Measurements from ENCODE around the gene KDM8. TPM values are rescaled to one million over a fixed set of nuclear protein-coding genes. Genes with fewer than 3 reads are reported as not detected.

KDM8 gene
- total RNA-seq, 3 donors from 2014 or later: 1.9 to 4.5 (median 4.3) TPM

DNA sequence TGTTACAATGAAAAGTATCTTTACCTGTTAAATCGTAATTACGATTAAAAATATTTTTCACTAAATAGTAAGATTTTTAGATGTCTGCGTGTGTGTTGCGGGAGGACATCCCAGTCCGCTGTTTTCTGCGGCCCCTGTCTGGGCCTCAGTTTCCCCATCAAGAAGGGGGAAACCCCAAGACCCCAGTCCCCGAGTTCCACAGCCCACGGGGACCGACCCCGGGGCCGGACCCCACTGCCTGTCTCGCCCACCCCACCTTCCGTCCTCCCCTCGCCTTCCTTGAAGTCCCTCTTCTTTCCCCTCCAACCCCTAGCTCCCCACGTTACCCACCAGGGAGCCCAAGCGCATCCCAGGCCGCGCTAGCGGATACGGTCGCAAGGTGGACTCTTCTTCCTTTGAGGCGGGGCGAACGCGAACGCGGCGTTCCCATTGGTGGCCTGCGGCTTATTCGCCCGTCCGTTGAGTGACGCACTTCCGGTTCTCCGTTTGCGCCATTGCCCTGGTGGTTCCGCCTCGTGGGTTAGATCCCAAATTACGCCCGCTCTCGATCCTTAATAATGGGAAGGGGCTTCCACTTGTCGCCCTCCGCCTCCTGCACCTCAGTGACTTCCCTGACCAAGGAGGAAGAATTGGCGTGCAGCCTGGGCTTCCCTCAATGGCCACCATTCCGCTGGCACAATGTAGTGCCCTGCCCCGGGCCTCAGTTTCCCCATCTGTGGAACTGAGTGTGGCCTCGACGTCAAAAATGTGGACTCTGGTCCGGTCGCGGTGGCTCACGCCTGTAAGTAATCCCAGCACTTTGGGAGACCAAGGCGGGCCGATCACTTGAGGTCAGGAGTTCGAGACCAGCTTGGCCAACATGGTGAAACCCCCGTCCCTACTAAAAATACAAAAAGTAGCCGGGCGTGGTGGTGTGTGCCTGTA is 65.3 kb downstream of the KDM8 start, which contains the start of gene NSMCE1:
Gene NSMCE1 (minus strand): TSS at position 397 of the 924 bp plus-strand sequence. CDS start 11,202 bp downstream, outside the sequence.
- peak within 1 kb of the TSS; percentile 70 to 90 (median 82) for H3K4me3 ChIP-seq
- H3K36me3 ChIP-seq: no peaks in the 10 kb centered on the region
- DNase-seq (ENCODE audit: low spot score in 2 of 2): peak; percentile 94 to 99
- H3K9me3 ChIP-seq: no peaks in the 10 kb centered on the region
- peak; percentile 81 for TF ChIP-seq POLR2A (IDR thresholded peaks at IDR 0.05)
- TF ChIP-seq POLR2AphosphoS5 (IDR thresholded peaks at IDR 0.05): peak; percentile 84 to 97 (median 84)
- TF ChIP-seq, protein P1, sequence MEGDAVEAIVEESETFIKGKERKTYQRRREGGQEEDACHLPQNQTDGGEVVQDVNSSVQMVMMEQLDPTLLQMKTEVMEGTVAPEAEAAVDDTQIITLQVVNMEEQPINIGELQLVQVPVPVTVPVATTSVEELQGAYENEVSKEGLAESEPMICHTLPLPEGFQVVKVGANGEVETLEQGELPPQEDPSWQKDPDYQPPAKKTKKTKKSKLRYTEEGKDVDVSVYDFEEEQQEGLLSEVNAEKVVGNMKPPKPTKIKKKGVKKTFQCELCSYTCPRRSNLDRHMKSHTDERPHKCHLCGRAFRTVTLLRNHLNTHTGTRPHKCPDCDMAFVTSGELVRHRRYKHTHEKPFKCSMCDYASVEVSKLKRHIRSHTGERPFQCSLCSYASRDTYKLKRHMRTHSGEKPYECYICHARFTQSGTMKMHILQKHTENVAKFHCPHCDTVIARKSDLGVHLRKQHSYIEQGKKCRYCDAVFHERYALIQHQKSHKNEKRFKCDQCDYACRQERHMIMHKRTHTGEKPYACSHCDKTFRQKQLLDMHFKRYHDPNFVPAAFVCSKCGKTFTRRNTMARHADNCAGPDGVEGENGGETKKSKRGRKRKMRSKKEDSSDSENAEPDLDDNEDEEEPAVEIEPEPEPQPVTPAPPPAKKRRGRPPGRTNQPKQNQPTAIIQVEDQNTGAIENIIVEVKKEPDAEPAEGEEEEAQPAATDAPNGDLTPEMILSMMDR (IDR thresholded peaks at IDR 0.05): peak; percentile 36 to 48 (median 39)
- peaks cover 0 to 4% of the 10 kb centered on the region in 2 donors for H3K4me1 ChIP-seq
- no peaks in the 10 kb centered on the region for H3K27me3 ChIP-seq
- peak within 1 kb of the TSS; percentile 85 to 93 for H3K27ac ChIP-seq
- intact Hi-C loops (cut with DNase I; ENCODE audit: low total_unique reads): no loop called here

DNA sequence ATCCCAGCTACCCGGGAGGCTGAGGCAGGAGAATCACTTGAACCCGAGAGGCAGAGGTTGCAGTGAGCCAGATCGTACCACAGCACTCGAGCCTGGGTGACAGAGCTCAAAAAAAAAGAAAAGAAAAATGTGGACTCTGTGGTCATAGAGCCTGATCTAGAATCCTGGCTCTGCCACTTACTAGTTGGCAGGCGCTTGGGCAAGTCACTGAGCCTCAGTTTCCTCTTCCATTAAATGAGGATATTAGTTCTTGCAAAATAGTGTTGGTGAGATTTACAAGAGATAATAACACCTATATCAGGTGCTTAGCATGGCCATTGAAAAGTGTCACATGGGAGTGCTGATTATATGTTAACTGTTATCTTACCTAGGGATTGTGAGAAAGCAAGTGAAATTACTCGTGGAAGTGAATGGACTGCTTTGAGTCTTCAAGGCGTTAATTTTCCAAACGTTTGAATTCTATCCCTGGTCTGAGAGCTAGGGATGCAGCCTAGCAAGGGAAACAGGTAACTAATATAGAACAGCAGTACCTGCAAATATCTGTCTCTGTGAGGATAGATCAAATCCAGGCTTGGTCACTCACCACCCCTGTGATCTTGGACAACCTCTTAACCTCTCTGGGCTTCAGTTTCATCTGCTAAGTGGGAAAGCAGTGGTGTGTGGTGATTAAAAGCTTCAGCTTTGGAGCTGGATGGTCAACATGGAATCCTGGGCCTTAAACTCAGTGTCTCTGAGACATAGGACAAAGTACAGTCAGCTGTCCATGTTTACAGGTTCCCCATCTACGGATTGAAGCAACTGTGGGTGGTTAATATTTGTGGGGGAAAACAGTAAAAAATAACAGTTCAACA is 66.2 kb downstream of the KDM8 start:
- H3K4me3 ChIP-seq: peak overlapping the region; percentile 70 to 90 (median 82)
- H3K36me3 ChIP-seq: no peaks in the 10 kb centered on the region
- DNase-seq (ENCODE audit: low spot score in 2 of 2): no peak
- H3K9me3 ChIP-seq: no peaks in the 10 kb centered on the region
- no peak for TF ChIP-seq POLR2AphosphoS5 (IDR thresholded peaks at IDR 0.05)
- TF ChIP-seq, protein P1 (IDR thresholded peaks at IDR 0.05): no peak
- TF ChIP-seq POLR2A (IDR thresholded peaks at IDR 0.05): no peak
- H3K4me1 ChIP-seq: peaks cover 0 to 4% of the 10 kb centered on the region in 2 donors
- intact Hi-C loops (cut with DNase I; ENCODE audit: low total_unique reads): no loop called here
- peak overlapping the region; percentile 85 to 93 for H3K27ac ChIP-seq
- no peaks in the 10 kb centered on the region for H3K27me3 ChIP-seq

DNA sequence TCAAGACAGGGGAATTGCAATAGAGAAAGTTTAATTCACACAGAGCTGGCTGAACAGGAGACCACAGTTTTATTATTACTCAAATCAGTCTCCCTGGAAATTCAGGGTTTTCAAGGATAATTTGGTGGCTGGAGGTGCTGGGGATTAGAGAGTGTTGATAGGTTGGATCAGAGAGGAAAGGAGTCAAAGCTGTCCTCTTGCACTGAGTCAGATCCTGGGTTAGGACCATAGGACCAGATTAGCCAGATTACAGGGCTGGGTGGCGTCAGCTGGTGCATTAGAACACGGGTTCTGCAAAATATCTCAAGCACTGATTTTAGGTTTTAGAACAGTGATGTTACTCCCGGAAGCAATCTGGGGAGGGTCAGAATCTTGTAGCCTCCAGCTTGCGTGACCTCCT is 67.0 kb downstream of the KDM8 start:
- no peaks in the 10 kb centered on the region for H3K36me3 ChIP-seq
- TF ChIP-seq, protein P1 (IDR thresholded peaks at IDR 0.05): no peak
- DNase-seq (ENCODE audit: low spot score in 2 of 2): no peak
- intact Hi-C loops (cut with DNase I; ENCODE audit: low total_unique reads): no loop called here
- H3K27ac ChIP-seq: no peak overlapping the region
- H3K9me3 ChIP-seq: no peaks in the 10 kb centered on the region
- peaks cover 0 to 4% of the 10 kb centered on the region in 2 donors for H3K4me1 ChIP-seq
- no peaks in the 10 kb centered on the region for H3K27me3 ChIP-seq
- no peak overlapping the region for H3K4me3 ChIP-seq

Other genes starting within 250 kb of the KDM8 start
- under 1 TPM in 1 of 3 donors, not detected in 2; 0.16 TPM for gene C16orf82, start 136.6 kb upstream of the KDM8 start, total RNA-seq
- 10 to 100 TPM; 32.4 to 54.6 (median 51.8) TPM for gene NSMCE1, start 65.2 kb downstream of the KDM8 start, total RNA-seq
- gene IL4R, start 110.4 kb downstream of the KDM8 start, total RNA-seq: 10 to 100 TPM; 18.7 to 53.4 (median 51.8) TPM
- gene IL21R, start 198.6 kb downstream of the KDM8 start, total RNA-seq: under 1 TPM in 2 of 3 donors, not detected in 1; 0.16 to 0.33 TPM